KG1 (cell line): ENCODE results near the gene MAGI1.
A peak's percentile ranks its signal among the peaks of the same experiment; 100 is the strongest.

Experiments used
- DNase-seq: peaks from one replicate; lab custom pipeline; 2025; lab: John Stamatoyannopoulos, UW

The MAGI1 gene

DNA sequence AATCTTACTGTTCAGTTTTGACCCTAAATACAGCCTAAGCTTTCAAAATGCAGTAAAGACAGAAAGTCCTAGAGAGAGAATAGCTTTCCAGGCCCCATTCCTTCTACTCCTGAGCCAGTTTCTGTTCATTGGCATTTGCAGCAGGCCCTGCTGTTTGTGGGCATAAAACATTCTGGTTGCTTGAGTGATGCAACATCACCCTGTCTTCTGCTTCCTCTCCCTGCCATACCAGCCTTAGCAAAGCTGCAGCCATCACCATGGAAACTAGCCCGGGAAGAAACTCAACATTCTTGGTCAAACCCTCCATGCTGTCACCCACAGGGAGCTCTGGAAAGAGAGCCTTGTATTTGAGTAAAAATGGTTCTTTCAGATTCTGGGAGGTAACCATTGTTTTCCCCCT lies 325.7 kb downstream of the MAGI1 start:
- no peak for DNase-seq

DNA sequence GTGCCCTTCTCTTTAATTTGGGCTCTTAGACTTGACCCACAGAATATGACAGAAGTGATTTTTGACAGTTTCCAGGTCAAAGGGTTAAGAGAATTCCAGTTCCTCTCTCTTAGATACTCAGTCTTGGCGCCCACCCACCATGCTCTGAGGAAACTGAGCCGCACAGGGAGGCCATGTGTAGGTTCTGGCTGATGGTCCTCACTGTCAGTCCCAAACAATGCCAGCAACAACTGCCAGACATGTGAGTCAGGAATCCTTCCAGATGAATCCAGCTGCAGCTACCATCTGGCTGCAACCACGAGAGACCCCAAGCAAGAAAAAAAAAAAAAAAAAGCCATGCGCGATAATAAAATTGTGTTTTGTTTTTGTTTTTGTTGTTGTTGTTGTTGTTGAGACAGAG lies 326.6 kb downstream of the MAGI1 start:
- DNase-seq: no peak

DNA sequence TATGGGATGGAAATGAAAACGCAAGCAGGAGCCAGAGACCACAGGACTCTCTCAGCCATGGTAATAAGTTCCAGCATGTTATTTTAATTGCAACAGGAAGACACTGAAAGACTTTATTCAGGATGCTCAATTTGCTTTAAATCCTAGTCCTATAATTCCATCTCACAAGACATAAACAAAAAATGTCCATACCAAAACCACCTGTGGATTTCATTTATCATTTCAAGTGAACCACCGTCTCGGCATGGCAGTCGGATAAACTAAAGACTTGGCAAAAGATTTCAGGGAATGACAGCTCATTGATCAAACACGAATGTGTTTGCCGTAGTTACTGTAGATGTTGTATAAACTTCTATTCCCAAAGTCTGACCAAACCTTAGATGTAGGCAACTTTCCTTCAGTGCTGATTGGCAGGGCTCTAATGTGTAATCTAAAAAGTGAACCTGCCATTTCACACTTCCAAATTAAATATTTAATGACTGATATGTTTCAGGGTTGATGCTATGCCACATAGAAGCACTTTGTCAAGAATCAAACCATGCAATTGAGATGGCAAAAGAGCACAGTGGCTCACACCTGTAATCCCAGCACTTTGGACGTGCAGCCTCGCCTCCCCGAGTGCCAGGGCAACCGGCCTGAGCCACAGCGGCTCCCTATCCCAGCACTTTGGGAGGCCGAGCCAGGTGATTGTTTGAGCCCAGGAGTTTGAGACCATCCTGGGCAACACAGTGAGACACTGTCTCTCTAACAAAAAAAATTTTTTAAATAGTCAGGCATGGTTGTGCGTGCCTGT lies 331.7 kb downstream of the MAGI1 start:
- DNase-seq: no peak

DNA sequence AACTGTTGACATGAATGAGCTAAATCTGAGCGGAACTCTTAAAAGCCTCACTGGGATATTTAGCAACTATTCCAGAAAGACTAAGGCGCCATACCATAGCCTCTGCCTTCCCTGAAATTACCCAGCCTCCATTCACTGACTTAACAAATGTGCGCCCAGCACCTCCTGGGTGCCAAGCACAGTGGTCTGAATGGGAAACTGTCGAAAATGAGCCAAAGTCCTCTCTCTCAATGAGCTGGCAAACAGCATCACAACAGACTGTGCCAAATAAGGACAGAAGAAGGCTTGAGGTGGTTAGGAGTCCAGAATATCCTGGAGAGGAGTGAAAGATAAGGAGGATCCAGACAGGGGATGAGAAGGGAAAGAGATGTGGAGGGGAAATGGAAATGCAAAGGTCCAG lies 332.4 kb downstream of the MAGI1 start:
- DNase-seq: no peak

DNA sequence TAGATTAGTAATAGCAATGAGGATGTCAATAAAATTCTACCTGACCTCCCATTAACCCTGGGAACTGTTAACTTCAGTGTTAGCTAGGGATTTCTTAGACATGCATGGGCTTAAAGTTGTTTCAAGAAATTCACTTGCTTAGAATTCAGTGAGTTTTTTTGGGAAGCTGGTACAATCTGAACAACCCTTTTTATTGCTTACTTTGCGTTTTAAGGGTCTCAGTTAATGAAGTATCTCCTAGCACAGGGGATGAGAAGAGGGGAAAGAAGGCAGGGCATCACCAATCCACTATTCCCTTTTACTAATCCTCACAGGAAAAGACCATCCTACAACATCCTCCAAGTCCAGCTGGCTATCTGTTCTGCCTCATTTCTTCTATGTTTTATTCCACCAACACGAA lies 334.9 kb downstream of the MAGI1 start:
- DNase-seq: no peak

DNA sequence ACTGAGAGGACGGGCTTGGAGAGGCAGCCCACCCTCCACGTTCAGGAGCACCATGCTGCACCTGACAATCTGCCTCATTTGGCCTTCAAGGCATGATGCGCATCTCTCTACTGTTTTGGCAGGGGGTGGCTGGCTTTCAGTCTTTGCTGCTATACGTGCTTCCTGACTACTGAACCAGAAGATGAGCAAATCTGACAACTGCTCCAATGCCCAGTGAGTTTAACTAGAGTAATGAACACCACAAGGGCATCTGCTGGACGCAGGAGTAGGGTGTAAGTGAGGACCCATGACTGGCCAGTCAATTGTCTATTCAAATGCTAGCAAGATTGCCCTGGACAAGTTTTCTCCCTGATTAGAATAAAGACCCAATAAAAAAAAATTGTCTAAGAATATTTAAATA lies 335.7 kb downstream of the MAGI1 start:
- no peak for DNase-seq

DNA sequence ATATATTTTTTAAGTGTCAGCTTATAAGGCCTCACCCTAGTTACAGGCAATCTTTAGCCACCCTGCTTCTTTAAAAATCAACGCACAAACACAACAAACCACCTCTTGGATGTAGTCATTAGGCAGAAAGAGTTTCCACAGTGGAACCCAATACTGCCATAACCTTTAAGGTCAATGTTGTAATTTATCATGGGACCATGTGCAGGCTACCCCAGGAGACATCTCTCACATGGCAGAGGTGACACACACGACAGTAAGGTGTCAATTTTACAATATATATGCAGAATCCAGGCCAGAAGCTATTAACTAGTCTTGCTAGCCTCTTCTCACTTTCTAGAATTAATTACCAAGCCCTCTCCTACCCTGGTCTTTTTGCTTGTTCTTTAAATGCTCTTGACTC lies 336.5 kb downstream of the MAGI1 start:
- DNase-seq: no peak

DNA sequence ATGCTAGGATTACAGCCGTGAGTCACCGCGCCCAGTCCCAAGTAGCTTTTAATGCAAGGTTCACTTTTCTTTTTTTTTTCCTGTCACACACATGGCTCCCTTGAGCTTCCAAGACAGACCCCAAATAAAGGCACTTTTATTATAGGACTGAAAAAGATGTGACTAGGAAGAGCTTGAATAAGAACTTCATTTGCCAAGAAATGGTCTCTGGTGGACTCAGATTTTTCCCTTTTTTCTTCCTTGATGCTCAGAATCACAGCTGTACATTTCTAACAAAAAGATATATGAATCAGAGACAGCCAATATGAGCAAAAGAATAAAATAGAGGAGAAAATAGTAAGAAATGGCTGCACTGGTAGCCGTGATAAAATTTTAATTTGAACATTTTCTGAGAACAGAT lies 337.2 kb downstream of the MAGI1 start:
- DNase-seq: no peak

DNA sequence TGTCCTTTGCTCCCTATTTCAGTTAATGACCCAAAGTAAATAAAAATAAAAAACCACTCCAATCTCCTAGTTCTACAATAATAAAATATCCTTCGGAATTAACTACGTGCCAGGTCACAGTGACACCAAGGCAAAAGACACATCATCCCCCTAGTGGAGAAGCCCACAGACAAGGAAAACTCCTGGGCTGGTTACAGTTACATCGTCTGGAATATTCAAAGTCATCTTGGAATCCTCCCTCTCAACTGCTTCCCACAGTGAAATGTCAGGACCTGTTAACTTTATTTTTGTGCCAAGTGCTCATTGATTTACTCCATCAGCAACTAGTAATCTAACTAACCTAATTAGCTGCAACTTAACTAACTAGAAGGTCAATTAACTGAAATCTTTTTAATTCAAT lies 349.3 kb downstream of the MAGI1 start:
- DNase-seq: no peak

DNA sequence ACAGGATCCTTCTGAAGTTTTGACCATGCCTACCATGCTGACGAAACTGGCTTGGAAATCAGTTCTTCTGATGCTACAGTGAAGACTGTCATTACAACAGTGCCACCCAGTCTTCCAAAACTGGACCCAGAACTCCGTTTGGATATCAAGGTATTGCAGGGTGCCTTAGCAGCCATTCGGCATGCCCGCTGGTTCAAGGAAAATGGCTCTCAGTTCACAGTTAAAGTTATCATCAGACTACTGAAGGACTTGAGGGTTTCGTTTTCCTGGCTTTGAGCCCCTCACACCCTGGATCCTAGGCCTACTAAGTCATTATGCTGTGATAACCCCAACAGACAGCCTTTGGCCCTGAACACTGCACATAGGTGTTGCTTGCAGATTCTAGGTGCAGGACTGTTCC lies 351.0 kb downstream of the MAGI1 start:
- DNase-seq: no peak

DNA sequence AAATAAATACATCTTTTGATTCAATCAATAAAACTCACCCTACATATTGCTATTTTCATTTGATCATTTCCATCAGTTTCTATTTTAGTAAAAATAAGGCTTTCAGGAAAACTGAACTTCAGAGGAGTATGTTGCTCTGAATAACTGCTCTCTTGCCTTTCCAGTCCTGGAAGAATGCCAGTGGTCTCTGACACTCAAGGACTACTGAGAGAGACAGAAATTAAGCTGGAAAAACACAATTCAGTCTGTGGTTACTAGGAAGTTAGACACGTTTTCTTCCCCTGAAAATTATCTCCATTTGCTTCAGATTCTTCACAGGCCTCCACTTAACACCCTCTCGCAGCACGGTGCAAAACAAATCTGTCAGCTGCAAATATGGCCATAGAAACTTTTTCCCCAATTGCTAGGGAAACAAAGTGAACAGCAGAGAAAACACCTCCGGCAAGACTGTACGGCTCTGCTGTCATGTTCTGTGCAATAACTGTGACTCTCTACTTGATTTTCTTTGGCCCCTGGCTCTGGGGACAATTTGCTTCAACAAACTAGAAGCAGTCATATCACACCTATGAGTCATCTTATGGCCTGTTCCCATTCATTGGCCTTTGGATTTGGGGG lies 353.0 kb downstream of the MAGI1 start:
- no peak for DNase-seq

DNA sequence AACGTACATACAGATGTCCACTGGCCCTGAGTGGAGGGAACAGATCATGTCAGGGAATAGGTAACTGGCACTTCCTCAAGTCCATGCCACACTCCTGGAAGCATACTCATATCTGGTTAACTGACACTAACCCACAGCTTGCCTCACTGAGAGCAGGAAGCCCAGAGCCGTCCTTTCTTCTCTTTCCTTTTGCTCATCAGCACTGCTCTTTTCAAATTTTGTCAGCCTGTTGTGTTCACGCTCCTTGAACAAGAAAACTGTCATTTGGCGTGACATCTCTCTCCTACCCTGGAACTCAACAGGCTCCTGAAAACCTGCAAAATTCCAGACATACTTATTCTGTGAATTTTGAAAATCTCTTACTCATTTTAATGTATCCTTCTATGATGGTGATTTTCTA lies 360.2 kb downstream of the MAGI1 start:
- DNase-seq: no peak

DNA sequence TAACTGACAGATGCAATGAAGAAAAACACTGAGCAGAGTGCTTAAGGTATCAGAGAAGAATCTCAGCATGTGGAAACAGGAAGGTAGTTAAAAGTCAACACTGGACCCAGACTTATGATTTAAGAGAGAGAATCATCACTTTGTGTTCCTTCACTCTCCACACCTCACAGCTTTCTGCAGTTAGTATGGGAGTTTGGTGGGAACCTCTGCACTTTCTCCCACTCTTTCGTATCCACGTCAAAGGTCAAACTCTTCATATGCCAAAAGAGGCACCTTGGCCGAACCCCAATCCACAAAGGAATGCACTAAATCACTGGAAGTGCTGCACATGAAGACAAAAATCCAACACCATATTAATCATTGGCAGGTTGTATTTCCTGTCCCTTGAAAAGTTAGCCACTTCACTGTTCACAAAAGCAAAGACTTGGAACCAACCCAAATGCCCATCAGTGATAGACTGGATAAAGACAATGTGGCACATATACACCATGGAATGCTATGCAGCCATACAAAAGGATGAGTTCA lies 361.2 kb downstream of the MAGI1 start:
- DNase-seq: no peak

DNA sequence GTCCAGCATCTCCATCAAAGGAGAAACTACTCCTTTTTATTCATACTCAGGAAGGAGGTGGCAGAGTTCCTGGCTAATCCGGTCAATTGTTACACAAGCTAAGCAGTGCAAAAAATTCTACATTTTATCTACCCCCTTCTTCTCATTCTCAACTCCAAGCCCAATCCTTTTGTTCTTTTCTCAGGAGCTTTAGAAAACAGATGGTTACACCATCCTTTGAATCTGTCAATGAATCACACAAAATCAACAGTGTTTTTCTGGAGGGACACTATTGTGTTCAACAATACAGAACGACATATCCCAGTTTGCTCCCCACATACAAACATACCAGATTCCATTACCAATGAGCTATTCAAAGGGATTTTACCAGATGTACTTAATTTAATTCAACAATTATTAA lies 362.1 kb downstream of the MAGI1 start:
- no peak for DNase-seq

DNA sequence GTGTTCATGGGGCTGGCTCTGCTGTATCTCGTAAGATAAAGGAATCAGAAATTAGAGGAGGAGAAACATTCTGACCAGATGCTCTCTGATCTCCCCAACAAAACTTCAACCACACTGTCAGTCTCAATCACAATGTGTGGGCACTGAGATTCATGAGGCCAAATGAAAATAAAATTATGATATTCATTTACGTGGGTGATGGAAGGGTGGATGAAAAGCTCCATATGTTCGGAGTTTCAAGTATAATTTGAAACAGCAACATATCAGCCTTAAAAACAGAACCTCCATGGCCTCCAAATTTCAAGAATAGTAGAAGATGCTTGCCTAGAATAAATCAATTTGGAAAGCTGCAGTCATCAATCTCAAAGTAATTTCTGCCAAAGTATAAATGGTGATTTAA lies 363.7 kb downstream of the MAGI1 start:
- DNase-seq: no peak

DNA sequence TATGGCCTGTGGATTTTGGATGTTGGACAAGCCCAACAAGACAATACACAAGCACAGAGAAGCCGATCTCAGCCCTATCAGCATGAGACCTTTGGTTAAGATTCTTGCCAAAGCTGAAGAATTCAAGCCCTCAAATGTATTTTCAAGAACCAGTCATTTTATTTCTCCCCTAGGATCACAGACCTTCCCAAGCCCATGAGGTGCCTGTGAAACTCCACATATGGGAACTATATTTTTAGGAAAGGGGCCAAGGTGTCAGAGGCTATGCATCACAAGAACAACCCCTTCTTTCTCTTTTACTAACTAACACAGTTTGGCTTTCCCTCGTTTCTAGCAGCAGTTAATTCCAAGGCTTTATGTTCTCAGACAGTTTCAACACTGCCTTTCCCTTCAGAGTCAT lies 364.5 kb downstream of the MAGI1 start:
- DNase-seq: no peak

DNA sequence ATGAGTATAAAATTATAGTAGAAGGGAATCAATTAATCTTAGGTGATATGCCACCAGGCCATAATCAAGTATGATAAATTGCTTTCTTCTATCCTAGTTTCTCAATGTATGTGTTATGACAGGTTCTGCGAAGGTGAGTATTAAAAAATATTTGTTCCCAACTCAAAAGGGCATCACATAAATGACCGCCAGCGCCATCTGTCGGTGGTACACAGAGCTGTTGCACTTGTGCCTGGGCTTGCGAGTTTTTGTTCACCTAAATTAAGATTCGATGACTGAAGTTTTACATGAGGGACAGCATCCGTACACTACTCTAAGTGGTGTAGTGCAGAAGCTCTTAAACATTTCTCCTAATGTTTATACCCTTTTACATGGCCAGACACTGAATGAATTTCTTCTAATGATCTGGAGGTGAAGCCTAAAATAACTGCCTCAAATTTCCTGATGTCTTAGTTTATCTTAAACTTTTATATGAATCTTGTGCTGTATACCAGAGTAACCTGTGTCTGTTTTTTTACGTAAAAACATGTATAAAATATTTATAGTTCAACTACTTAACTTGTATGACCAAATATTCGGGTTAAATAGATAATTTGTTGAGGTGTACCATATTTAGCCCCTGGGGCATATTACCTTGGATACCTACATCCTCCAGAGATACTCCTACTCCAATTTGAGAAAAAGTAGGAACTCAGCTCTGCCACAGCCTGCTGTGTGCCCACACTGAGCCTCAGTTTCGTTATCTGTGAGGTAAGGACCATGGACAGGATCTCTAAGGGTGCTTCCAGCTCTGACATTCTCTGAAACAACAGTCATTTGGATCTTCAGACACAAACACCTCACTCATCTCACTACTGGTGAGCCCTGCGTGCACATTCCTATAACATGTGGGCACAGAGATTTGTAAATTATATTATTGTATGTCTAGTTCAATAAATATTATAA lies 365.6 kb downstream of the MAGI1 start:
- peak; percentile 29 for DNase-seq

DNA sequence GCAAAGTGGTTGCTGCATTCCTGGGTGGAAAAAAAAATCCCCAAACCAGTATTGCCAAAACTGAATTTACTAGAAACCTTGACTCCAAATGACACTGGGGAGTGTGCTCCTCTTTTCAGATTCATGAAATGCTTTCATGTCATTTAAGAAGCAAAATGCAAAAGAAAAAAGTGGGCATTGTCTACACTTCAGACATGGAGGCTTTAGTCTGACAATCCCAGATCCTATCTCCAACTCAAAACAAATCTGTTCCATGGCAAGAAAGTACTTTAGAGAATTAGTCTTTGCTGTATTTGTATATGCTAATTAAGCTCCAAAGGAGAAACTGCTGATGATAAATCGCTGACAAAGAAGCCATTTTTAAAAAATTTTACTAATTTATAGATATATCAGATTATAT lies 366.7 kb downstream of the MAGI1 start:
- no peak for DNase-seq

DNA sequence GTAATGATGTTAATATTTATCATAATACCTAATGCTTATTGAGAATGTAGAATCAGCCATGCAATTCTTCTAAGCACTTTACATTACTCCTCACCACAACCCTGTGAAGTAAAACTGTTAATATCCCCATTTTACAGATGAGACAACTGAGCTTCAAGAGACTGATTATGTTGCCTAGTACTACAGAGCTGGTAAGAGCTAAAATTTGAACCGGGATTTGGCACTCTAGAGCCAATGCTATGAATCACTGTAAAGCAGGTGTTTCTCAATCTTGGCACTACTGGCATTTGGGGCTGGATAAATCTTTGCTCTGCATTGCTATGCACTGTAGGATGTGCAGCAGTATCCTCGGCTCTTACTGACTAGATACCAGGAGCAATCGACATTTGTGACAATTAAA lies 367.7 kb downstream of the MAGI1 start:
- DNase-seq: no peak

DNA sequence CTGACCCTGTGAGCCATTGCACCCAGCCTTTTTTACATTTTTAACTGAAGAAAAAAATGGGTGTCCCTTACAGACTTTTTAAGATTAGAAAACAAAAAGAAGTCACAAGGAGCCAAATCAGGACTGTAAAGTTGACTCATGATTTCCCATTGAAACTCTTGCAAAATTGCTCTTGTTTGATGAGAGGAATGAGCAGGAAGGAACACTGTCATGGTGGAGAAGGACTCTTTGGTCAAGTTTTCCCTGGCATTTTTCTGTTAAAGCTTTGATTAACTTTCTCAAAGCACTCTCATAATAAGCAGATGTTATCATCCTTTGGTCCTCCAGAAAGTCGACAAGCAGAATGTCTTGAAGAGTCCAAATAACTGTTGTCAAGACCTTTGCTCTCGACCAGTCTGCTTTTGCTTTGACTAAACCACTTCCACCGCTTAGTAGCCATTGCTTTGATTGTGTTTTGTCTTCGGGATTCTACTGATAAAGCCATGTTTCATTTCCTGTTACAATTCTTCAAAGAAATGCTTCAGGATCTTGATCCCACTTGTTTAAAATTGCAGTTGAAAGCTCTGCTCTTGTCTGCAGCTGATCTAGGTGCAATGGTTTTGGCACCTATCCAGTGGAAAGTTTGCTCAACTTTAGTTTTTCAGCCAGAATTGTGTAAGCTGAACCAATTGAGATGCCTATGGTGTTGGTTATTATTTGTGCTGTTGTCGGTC lies 369.4 kb downstream of the MAGI1 start:
- no peak for DNase-seq

DNA sequence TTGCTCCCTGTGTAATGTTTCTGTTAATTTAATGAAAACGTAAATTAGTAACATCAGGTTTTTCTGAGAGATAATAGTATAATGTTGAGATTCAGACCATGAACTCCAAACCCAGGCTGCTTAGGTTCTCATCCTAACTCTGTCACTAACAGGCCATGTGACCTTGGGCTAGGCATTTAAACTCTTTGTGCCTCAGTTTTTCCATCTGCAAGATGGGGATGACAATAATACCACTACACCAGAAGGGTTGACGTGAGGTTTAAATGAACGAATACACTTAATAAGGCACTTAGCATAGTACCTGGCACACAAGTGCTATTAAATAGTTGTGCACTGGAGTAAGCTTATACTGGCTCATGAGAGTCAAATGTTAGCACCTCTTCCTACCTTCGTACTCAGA lies 370.8 kb downstream of the MAGI1 start:
- no peak for DNase-seq
